ENCODE data around the gene IL13RA1. TPM values are rescaled to one million over a fixed set of nuclear protein-coding genes. Genes with fewer than 3 reads are reported as not detected.
A peak's percentile ranks its signal among the peaks of the same experiment; 100 is the strongest.

Gene IL13RA1
- total RNA-seq (2021) = 13.4 and 14.4 TPM in 2 replicates
- long read RNA-seq, full-length matches to known transcripts = 7 of 9 reads
- long read RNA-seq, partial matches to known transcripts = 1 of 9 reads
- long read RNA-seq, other reads (novel, unspliced or antisense) = 1 of 9 reads

GRCh38 chrX:118726887-118727685 lies at the start of gene IL13RA1:
TSS of gene IL13RA1 (plus strand) at chrX:118727606. CDS start at chrX:118727639, 33 bp downstream.
- Histone ChIP-seq H2BK120ac (ENCODE audit: low read depth, low read length, poor library complexity, severe bottlenecking) (no peak within 1 kb of the TSS), H2BK15ac (ENCODE audit: low read depth, low read length) (no peak within 1 kb of the TSS), H2BK20ac (ENCODE audit: low read depth, low read length, poor library complexity, severe bottlenecking) (no peak within 1 kb of the TSS), H3K79me1 (ENCODE audit: insufficient read depth, low read depth, low read length, poor library complexity, severe bottlenecking) (no peaks in the 10 kb centered on the region), H3K27ac (ENCODE audit: insufficient read length, low read depth, low read length) (no peak within 1 kb of the TSS), H2AFZ (ENCODE audit: low read length) (no peak within 1 kb of the TSS), H4K91ac (ENCODE audit: insufficient read length, low read depth, low read length) (no peak within 1 kb of the TSS), H3K18ac (ENCODE audit: insufficient read length, low read depth, low read length) (no peak within 1 kb of the TSS), H3K14ac (ENCODE audit: insufficient read depth, low read length) (peak within 1 kb of the TSS; percentile 31; the same call in 1 of the 2 replicates), H3K4ac (ENCODE audit: low read depth, low read length) (no peak within 1 kb of the TSS), H3K9ac (ENCODE audit: extremely low read depth, insufficient read length, low read length) (no peak within 1 kb of the TSS), H2BK12ac (ENCODE audit: insufficient read length, low read depth, low read length) (no peak within 1 kb of the TSS), H3K4me2 (ENCODE audit: insufficient read depth, insufficient read length, low read length) (peak within 1 kb of the TSS; percentile 44), H4K20me1 (ENCODE audit: control insufficient read depth, insufficient read depth, insufficient read length) (no peaks in the 10 kb centered on the region), H2BK5ac (ENCODE audit: insufficient read length, low read length) (no peak within 1 kb of the TSS), H3K56ac (ENCODE audit: insufficient read length, low read depth, low read length) (no peak within 1 kb of the TSS), H3K23me2 (ENCODE audit: insufficient read length, low read depth, low read length, poor library complexity, severe bottlenecking) (no peaks in the 10 kb centered on the region), H3K4me1 (ENCODE audit: insufficient read depth, low read length) (peaks cover 3% of the 10 kb centered on the region; the same call in 1 of the 2 replicates), H3T11ph (ENCODE audit: low read length) (no peak within 1 kb of the TSS), H4K8ac (replicated peaks; ENCODE audit: insufficient read length, low read depth, low read length) (no peak within 1 kb of the TSS), H4K5ac (ENCODE audit: insufficient read length, low read depth, low read length) (no peak within 1 kb of the TSS), H3K9me3 (ENCODE audit: control insufficient read depth, low read depth, low read length) (peaks cover 34% of the 10 kb centered on the region), H3K79me2 (ENCODE audit: insufficient read depth, low read length) (no peaks in the 10 kb centered on the region), H2AK5ac (ENCODE audit: insufficient read length, low read length) (no peak within 1 kb of the TSS), H3K27me3 (ENCODE audit: insufficient read depth, low read length) (no peaks in the 10 kb centered on the region; the same call in 1 of the 2 replicates), H3K23ac (ENCODE audit: insufficient read length, low read depth, low read length) (no peak within 1 kb of the TSS)
- no peak for TF ChIP-seq CTCF (conservative IDR thresholded peaks at IDR 0.05)
- H3K27ac Mint-ChIP-seq = peak within 1 kb of the TSS in 1 of 3 experiments; percentile 38; a peak in 1 of 7 replicates
- H3K36me3 Mint-ChIP-seq (ENCODE audit: insufficient read depth in 1 of 3, low read depth in 3 of 3) = peaks cover 0 to 7% (median 0%) of the 10 kb centered on the region in 3 experiments; a peak in 4 of 7 replicates
- H3K4me3 Mint-ChIP-seq = peak within 1 kb of the TSS; percentile 68 to 79
- peaks cover 7 to 73% of the 10 kb centered on the region in 2 experiments for H3K9me3 Mint-ChIP-seq
- peaks cover 26 to 41% of the 10 kb centered on the region in 2 experiments for H3K4me1 Mint-ChIP-seq
- peak; percentile 89 for DNase-seq
- H3K27me3 Mint-ChIP-seq (ENCODE audit: low read depth) = peaks cover 20% of the 10 kb centered on the region
- WGBS (ENCODE audit: extremely low coverage, insufficient read length, low lambda C conversion rate) = no CpG with 5 or more reads among the region's 56 CpGs

Data from H9 (cell line).